Activated CD4-positive, CD25-positive, alpha-beta regulatory T cell treated with anti-CD3 and anti-CD28 coated beads, Interleukin-2, amount 50 U/mL, for 16 hours (primary cell): ENCODE measurements around the gene SLC25A42.
"Not testable (repeated sequence)": the region's sequence is repeated elsewhere in the genome, so short reads cannot be mapped to it uniquely, and the experiment has no call there.

ENCODE experiments used
- DNase-seq: peaks from one replicate; pipeline ENCODE4 v3.0.0-alpha.2; 2020; ENCODE audit warnings: low read depth, low spot score

Gene SLC25A42

GRCh38 chr19:19105365-19106055, 41.7 kb downstream of the SLC25A42 start:
- no peak for DNase-seq

GRCh38 chr19:19106056-19106551, 42.3 kb downstream of the SLC25A42 start:
- no peak for DNase-seq

- not testable (repeated sequence) for DNase-seq
Observed at GRCh38 chr19:19106938-19107337, 43.1 kb downstream of the SLC25A42 start.

- no peak for DNase-seq
Observed at GRCh38 chr19:19107654-19108053, 43.9 kb downstream of the SLC25A42 start.

GRCh38 chr19:19109601-19110000, 45.8 kb downstream of the SLC25A42 start:
- no peak for DNase-seq

GRCh38 chr19:19110410-19111135, 46.8 kb downstream of the SLC25A42 start:
- DNase-seq, result no peak

GRCh38 chr19:19111136-19111835, 47.5 kb downstream of the SLC25A42 start:
- DNase-seq, result no peak

GRCh38 chr19:19111967-19112580, 48.3 kb downstream of the SLC25A42 start:
- DNase-seq, result no peak

GRCh38 chr19:19113040-19113626, 49.3 kb downstream of the SLC25A42 start:
- DNase-seq, result no peak

- no peak for DNase-seq
Observed at GRCh38 chr19:19115954-19116353, 52.2 kb downstream of the SLC25A42 start.

- DNase-seq, result no peak
Observed at GRCh38 chr19:19119325-19120237, 55.8 kb downstream of the SLC25A42 start.

GRCh38 chr19:19120308-19121231, 56.8 kb downstream of the SLC25A42 start:
- no peak for DNase-seq

- DNase-seq, result no peak
Observed at GRCh38 chr19:19121371-19121770, 57.6 kb downstream of the SLC25A42 start.

- DNase-seq, result no peak
Observed at GRCh38 chr19:19122902-19123301, 59.1 kb downstream of the SLC25A42 start.

- DNase-seq, result no peak
Observed at GRCh38 chr19:19123386-19123785, 59.6 kb downstream of the SLC25A42 start.

- DNase-seq, result no peak
Observed at GRCh38 chr19:19126102-19126501, 62.3 kb downstream of the SLC25A42 start.

GRCh38 chr19:19131989-19132388, 68.2 kb downstream of the SLC25A42 start:
- no peak for DNase-seq

GRCh38 chr19:19132912-19133311, 69.1 kb downstream of the SLC25A42 start:
- DNase-seq, result no peak

GRCh38 chr19:19133985-19134384, 70.2 kb downstream of the SLC25A42 start:
- no peak for DNase-seq
